HEK293 (cell line): ENCODE results near the gene ZNF334.

Experiments
- HOXA7 ChIP-seq: sonication (generic); formaldehyde crosslinking; IDR thresholded peaks from 2 replicates; pipeline ENCODE4 v1.8.1; 2022; ENCODE audit warnings: missing genetic modification reagents, borderline replicate concordance
- KLF1 ChIP-seq: fragments of 450-650 bp; formaldehyde crosslinking; IDR thresholded peaks from 2 replicates; pipeline ENCODE4 v1.5.1; 2016; ENCODE audit warnings: missing biosample characterization, missing genetic modification characterization
- SETDB1 ChIP-seq: IDR thresholded peaks from one replicate; pipeline ENCODE4 v1.6.1; 2017; ENCODE audit warnings: mild to moderate bottlenecking, low read length, moderate library complexity, mixed read lengths; ENCODE audit not compliant: insufficient read length
- ZBTB17 ChIP-seq: fragments of 450-650 bp; formaldehyde crosslinking; IDR thresholded peaks from 2 replicates; pipeline ENCODE4 v1.5.1; 2016; ENCODE audit warnings: missing biosample characterization, missing genetic modification characterization
- ZNF155 ChIP-seq: fragments of 450-650 bp; formaldehyde crosslinking; IDR thresholded peaks from 2 replicates; pipeline ENCODE4 v1.5.1; 2016; ENCODE audit warnings: missing biosample characterization, missing genetic modification characterization
- ZNF2 ChIP-seq: fragments of 450-650 bp; formaldehyde crosslinking; IDR thresholded peaks from 2 replicates; pipeline ENCODE4 v1.5.1; 2016; ENCODE audit warnings: missing biosample characterization, missing genetic modification characterization
- ZNF23 ChIP-seq: fragments of 450-650 bp; formaldehyde crosslinking; IDR thresholded peaks from 2 replicates; pipeline ENCODE4 v1.5.1; 2016; ENCODE audit warnings: missing biosample characterization, missing genetic modification characterization, borderline replicate concordance
- ZNF24 ChIP-seq: fragments of 450-650 bp; formaldehyde crosslinking; IDR thresholded peaks from 2 replicates; pipeline ENCODE4 v1.5.1; 2016; ENCODE audit warnings: missing biosample characterization, missing genetic modification characterization
- ZNF600 ChIP-seq: fragments of 450-650 bp; formaldehyde crosslinking; IDR thresholded peaks from 2 replicates; pipeline ENCODE4 v1.5.1; 2016; ENCODE audit warnings: missing biosample characterization, missing genetic modification characterization
- ZNF791 ChIP-seq: fragments of 450-650 bp; formaldehyde crosslinking; IDR thresholded peaks from 2 replicates; pipeline ENCODE4 v1.5.1; 2016; ENCODE audit warnings: missing biosample characterization, missing genetic modification characterization
- TF ChIP-seq, protein P1 (sequence below): fragments of 450-650 bp; formaldehyde crosslinking; IDR thresholded peaks from 2 replicates; pipeline ENCODE4 v1.5.1; 2017; ENCODE audit warnings: missing biosample characterization, mild to moderate bottlenecking, missing genetic modification characterization, moderate library complexity
- TF ChIP-seq, protein P2 (sequence below): fragments of 450-650 bp; formaldehyde crosslinking; IDR thresholded peaks from 2 replicates; pipeline ENCODE4 v1.5.1; 2016; ENCODE audit warnings: missing biosample characterization, missing genetic modification characterization
- TF ChIP-seq, protein P3 (sequence below): fragments of 450-650 bp; formaldehyde crosslinking; IDR thresholded peaks from 2 replicates; pipeline ENCODE4 v1.5.1; 2016; ENCODE audit warnings: missing biosample characterization, missing genetic modification characterization
- TF ChIP-seq, protein P4 (sequence below): fragments of 450-650 bp; formaldehyde crosslinking; IDR thresholded peaks from 2 replicates; pipeline ENCODE4 v1.5.1; 2016; ENCODE audit warnings: missing biosample characterization, missing genetic modification characterization

DNA sequence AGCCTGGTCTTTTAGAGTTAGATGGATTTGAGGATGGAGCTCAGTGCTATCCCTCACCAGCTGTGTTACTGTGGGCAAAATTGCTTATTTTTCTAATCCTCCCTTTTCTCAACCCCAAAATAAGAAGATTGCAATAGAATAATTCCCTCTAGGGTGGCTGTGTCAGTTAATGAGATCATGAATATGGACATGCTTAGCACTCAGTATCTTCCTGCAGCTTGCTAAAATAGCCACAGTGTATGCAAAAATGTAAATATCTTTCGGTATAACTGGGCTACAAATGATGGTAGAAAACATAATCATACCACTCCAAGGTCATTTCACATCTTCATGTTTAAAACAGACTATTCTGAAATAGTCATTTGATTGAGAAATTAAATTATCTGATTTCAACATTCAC, 35.7 kb downstream of the ZNF334 start:
- TF ChIP-seq, protein P1, sequence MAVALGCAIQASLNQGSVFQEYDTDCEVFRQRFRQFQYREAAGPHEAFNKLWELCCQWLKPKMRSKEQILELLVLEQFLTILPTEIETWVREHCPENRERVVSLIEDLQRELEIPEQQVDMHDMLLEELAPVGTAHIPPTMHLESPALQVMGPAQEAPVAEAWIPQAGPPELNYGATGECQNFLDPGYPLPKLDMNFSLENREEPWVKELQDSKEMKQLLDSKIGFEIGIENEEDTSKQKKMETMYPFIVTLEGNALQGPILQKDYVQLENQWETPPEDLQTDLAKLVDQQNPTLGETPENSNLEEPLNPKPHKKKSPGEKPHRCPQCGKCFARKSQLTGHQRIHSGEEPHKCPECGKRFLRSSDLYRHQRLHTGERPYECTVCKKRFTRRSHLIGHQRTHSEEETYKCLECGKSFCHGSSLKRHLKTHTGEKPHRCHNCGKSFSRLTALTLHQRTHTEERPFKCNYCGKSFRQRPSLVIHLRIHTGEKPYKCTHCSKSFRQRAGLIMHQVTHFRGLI = no peak
- TF ChIP-seq, protein P2, sequence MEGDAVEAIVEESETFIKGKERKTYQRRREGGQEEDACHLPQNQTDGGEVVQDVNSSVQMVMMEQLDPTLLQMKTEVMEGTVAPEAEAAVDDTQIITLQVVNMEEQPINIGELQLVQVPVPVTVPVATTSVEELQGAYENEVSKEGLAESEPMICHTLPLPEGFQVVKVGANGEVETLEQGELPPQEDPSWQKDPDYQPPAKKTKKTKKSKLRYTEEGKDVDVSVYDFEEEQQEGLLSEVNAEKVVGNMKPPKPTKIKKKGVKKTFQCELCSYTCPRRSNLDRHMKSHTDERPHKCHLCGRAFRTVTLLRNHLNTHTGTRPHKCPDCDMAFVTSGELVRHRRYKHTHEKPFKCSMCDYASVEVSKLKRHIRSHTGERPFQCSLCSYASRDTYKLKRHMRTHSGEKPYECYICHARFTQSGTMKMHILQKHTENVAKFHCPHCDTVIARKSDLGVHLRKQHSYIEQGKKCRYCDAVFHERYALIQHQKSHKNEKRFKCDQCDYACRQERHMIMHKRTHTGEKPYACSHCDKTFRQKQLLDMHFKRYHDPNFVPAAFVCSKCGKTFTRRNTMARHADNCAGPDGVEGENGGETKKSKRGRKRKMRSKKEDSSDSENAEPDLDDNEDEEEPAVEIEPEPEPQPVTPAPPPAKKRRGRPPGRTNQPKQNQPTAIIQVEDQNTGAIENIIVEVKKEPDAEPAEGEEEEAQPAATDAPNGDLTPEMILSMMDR (tag by site-specific recombination) = no peak
- TF ChIP-seq, protein P3, sequence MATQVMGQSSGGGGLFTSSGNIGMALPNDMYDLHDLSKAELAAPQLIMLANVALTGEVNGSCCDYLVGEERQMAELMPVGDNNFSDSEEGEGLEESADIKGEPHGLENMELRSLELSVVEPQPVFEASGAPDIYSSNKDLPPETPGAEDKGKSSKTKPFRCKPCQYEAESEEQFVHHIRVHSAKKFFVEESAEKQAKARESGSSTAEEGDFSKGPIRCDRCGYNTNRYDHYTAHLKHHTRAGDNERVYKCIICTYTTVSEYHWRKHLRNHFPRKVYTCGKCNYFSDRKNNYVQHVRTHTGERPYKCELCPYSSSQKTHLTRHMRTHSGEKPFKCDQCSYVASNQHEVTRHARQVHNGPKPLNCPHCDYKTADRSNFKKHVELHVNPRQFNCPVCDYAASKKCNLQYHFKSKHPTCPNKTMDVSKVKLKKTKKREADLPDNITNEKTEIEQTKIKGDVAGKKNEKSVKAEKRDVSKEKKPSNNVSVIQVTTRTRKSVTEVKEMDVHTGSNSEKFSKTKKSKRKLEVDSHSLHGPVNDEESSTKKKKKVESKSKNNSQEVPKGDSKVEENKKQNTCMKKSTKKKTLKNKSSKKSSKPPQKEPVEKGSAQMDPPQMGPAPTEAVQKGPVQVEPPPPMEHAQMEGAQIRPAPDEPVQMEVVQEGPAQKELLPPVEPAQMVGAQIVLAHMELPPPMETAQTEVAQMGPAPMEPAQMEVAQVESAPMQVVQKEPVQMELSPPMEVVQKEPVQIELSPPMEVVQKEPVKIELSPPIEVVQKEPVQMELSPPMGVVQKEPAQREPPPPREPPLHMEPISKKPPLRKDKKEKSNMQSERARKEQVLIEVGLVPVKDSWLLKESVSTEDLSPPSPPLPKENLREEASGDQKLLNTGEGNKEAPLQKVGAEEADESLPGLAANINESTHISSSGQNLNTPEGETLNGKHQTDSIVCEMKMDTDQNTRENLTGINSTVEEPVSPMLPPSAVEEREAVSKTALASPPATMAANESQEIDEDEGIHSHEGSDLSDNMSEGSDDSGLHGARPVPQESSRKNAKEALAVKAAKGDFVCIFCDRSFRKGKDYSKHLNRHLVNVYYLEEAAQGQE (tag by site-specific recombination) = no peak
- TF ChIP-seq ZNF24 (tag by site-specific recombination) (no peak), ZNF2 (tag by site-specific recombination) (no peak), ZNF23 (tag by site-specific recombination) (no peak), ZBTB17 (tag by site-specific recombination) (no peak), ZNF600 (tag by site-specific recombination) (no peak), ZNF791 (tag by site-specific recombination) (no peak), ZNF155 (tag by site-specific recombination) (no peak), KLF1 (no peak), SETDB1 (no peak), HOXA7 (CRISPR knock-in tag) (no peak)
- TF ChIP-seq, protein P4, sequence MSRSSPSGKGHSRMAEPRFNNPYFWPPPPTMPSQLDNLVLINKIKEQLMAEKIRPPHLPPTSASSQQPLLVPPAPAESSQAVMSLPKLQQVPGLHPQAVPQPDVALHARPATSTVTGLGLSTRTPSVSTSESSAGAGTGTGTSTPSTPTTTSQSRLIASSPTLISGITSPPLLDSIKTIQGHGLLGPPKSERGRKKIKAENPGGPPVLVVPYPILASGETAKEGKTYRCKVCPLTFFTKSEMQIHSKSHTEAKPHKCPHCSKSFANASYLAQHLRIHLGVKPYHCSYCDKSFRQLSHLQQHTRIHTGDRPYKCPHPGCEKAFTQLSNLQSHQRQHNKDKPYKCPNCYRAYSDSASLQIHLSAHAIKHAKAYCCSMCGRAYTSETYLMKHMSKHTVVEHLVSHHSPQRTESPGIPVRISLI (tag by site-specific recombination) = no peak
